ENCODE measurements around the gene ABI2.

ABI2 gene

GRCh38 chr2:203432811-203433210 lies 104.6 kb downstream of the ABI2 start:
- no peak for DNase-seq

- no peak for DNase-seq
Observed at GRCh38 chr2:203436496-203436895, 108.3 kb downstream of the ABI2 start.

- no peak for DNase-seq
Observed at GRCh38 chr2:203437511-203437910, 109.3 kb downstream of the ABI2 start.

GRCh38 chr2:203438528-203438927 lies 110.3 kb downstream of the ABI2 start:
- DNase-seq: no peak

- DNase-seq: no peak
Observed at GRCh38 chr2:203440671-203441070, 112.5 kb downstream of the ABI2 start.

- no peak for DNase-seq
Observed at GRCh38 chr2:203441463-203441862, 113.3 kb downstream of the ABI2 start.

- DNase-seq: no peak
Observed at GRCh38 chr2:203442463-203442862, 114.3 kb downstream of the ABI2 start.

- no peak for DNase-seq
Observed at GRCh38 chr2:203444738-203445137, 116.5 kb downstream of the ABI2 start.

GRCh38 chr2:203446071-203446481 lies 117.9 kb downstream of the ABI2 start:
- no peak for DNase-seq

GRCh38 chr2:203446780-203447179 lies 118.6 kb downstream of the ABI2 start:
- DNase-seq: no peak

GRCh38 chr2:203450561-203450960 lies 122.4 kb downstream of the ABI2 start:
- DNase-seq: no peak

GRCh38 chr2:203451011-203451410 lies 122.8 kb downstream of the ABI2 start:
- no peak for DNase-seq

- DNase-seq: no peak
Observed at GRCh38 chr2:203451689-203452088, 123.5 kb downstream of the ABI2 start.

GRCh38 chr2:203453858-203454451 lies 125.8 kb downstream of the ABI2 start:
- peak; percentile 36 for DNase-seq

- DNase-seq: no peak
Observed at GRCh38 chr2:203455209-203455608, 127.0 kb downstream of the ABI2 start.

- no peak for DNase-seq
Observed at GRCh38 chr2:203461746-203462145, 133.6 kb downstream of the ABI2 start.

GRCh38 chr2:203462308-203462707 lies 134.1 kb downstream of the ABI2 start:
- no peak for DNase-seq

- DNase-seq: no peak
Observed at GRCh38 chr2:203463266-203463678, 135.1 kb downstream of the ABI2 start.

GRCh38 chr2:203469546-203469945 lies 141.4 kb downstream of the ABI2 start:
- DNase-seq: no peak

GRCh38 chr2:203470371-203470770 lies 142.2 kb downstream of the ABI2 start:
- DNase-seq: no peak

- DNase-seq: no peak
Observed at GRCh38 chr2:203471323-203471722, 143.1 kb downstream of the ABI2 start.

- DNase-seq: no peak
Observed at GRCh38 chr2:203476881-203477280, 148.7 kb downstream of the ABI2 start.

GRCh38 chr2:203480623-203481022 lies 152.4 kb downstream of the ABI2 start:
- DNase-seq: no peak

- DNase-seq: peak; percentile 55
Observed at GRCh38 chr2:203484266-203485112, 156.3 kb downstream of the ABI2 start.

- DNase-seq: no peak
Observed at GRCh38 chr2:203489531-203489930, 161.3 kb downstream of the ABI2 start.
